B cell (primary cell): ENCODE measurements around the gene CHPF2. TPM values are rescaled to one million over a fixed set of nuclear protein-coding genes. Genes with fewer than 3 reads are reported as not detected.

Experiments used
- ATAC-seq: fragments of 200-7000 bp; cut with Tn5 transposase; one replicate; pipeline ENCODE4 v1.10.0; 2021; ENCODE audit warnings: low read depth, mild to moderate bottlenecking, moderate number of reproducible peaks, moderate library complexity
- CTCF ChIA-PET: fragments of 350-600 bp; sonication (Branson Sonifier 250); formaldehyde crosslinking; loops from one replicate; lab custom pipeline; 2021; ENCODE audit warnings: antibody characterized with exemption, inconsistent platforms; lab: Charles Lee
- POLR2A ChIA-PET: fragments of 350-600 bp; sonication (Branson Sonifier 250); formaldehyde crosslinking; loops from one replicate; lab custom pipeline; 2021; ENCODE audit warnings: antibody characterized with exemption; lab: Charles Lee
- DNase-seq: peaks from one replicate; pipeline ENCODE4 v3.0.0; 2013
- H2AFZ ChIP-seq: 2 replicates; pipeline ENCODE4 v1.6.1; 2012; ENCODE audit warnings: mild to moderate bottlenecking, low read depth, low read length; ENCODE audit not compliant: insufficient read depth, poor library complexity, severe bottlenecking
- H3K27ac ChIP-seq, 2 donors: 1 replicate in 1 of 2; 2 replicates in 1 of 2; pipeline ENCODE4 v1.5.1; 2012 to 2013; ENCODE audit warnings: low read length in 2 of 2, mild to moderate bottlenecking in 2 of 2, moderate library complexity in 1 of 2
- H3K27me3 ChIP-seq, 4 experiments: fragments of 200-600 bp in 1 of 4; sonication (generic) in 1 of 4; replicated peaks in 1 of 4; 1 replicate in 2 of 4; 2 replicates in 2 of 4; pipeline versions ENCODE4 v1.6.1 to v1.7.0; 2013 to 2016; ENCODE audit warnings: low read length in 3 of 4, mild to moderate bottlenecking in 2 of 4, mixed read lengths in 1 of 4, moderate library complexity in 1 of 4; ENCODE audit not compliant: insufficient read depth in 4 of 4, control insufficient read depth in 3 of 4; ENCODE audit errors: control extremely low read depth in 1 of 4
- H3K36me3 ChIP-seq, 2 experiments: replicated peaks in 1 of 2; 1 replicate in 1 of 2; 2 replicates in 1 of 2; pipeline versions ENCODE4 v1.6.1 to v1.7.1; 2013; ENCODE audit warnings: low read length in 1 of 2; ENCODE audit not compliant: insufficient read depth in 2 of 2, control insufficient read depth in 1 of 2; ENCODE audit errors: control extremely low read depth in 1 of 2, extremely low read depth in 1 of 2
- H3K4me1 ChIP-seq, 2 donors: fragments of 200-600 bp in 1 of 2; sonication (generic) in 1 of 2; 1 replicate in 1 of 2; 2 replicates in 1 of 2; pipeline versions ENCODE4 v1.5.1 to v1.6.1; 2013 to 2017; ENCODE audit warnings: low read length in 2 of 2; ENCODE audit not compliant: control insufficient read depth in 2 of 2, insufficient read depth in 2 of 2
- H3K4me2 ChIP-seq: replicated peaks from 2 replicates; pipeline ENCODE3; 2012; ENCODE audit warnings: mild to moderate bottlenecking, low read depth, low read length; ENCODE audit not compliant: poor library complexity, severe bottlenecking
- H3K4me3 ChIP-seq, 5 experiments: fragments of 200-600 bp in 1 of 5; sonication (generic) in 1 of 5; 1 replicate in 3 of 5; 2 replicates in 2 of 5; pipeline versions ENCODE4 v1.5.1 to v1.7.0; 2011 to 2016; ENCODE audit warnings: low read length in 4 of 5, mild to moderate bottlenecking in 4 of 5, low read depth in 2 of 5, control low read depth in 1 of 5, moderate library complexity in 1 of 5; ENCODE audit not compliant: insufficient read depth in 1 of 5; ENCODE audit errors: control extremely low read depth in 1 of 5, extremely low read depth in 1 of 5
- H3K79me2 ChIP-seq: fragments of 200-600 bp; sonication (generic); one replicate; pipeline ENCODE4 v1.6.0; 2016; ENCODE audit warnings: low read length; ENCODE audit not compliant: control insufficient read depth, insufficient read depth
- H3K9ac ChIP-seq: fragments of 200-600 bp; sonication (generic); 2 replicates; pipeline ENCODE4 v1.6.1; 2017; ENCODE audit warnings: mild to moderate bottlenecking, low read length, moderate library complexity
- H3K9me3 ChIP-seq, 3 donors: one replicate each; pipeline versions ENCODE4 v1.6.1 to v1.7.1; 2013; ENCODE audit warnings: low read length in 2 of 3; ENCODE audit not compliant: control insufficient read depth in 2 of 3, insufficient read depth in 1 of 3; ENCODE audit errors: control extremely low read depth in 1 of 3
- H4K20me1 ChIP-seq: 2 replicates; pipeline ENCODE4 v1.6.0; 2012; ENCODE audit warnings: mild to moderate bottlenecking, low read length; ENCODE audit not compliant: insufficient read depth, control insufficient read depth, poor library complexity, severe bottlenecking
- H3K27ac Mint-ChIP-seq: one replicate; pipeline ENCODE4 v1.8.0; 2021; ENCODE audit warnings: mixed read lengths
- H3K27me3 Mint-ChIP-seq: one replicate; pipeline ENCODE4 v1.8.0; 2021; ENCODE audit warnings: mixed read lengths
- H3K4me1 Mint-ChIP-seq: one replicate; pipeline ENCODE4 v1.8.0; 2021; ENCODE audit warnings: mixed read lengths
- H3K4me3 Mint-ChIP-seq: one replicate; pipeline ENCODE4 v1.8.0; 2021; ENCODE audit warnings: mixed read lengths
- H3K9me3 Mint-ChIP-seq: one replicate; pipeline ENCODE4 v1.8.0; 2022; ENCODE audit warnings: mixed read lengths; ENCODE audit not compliant: insufficient read depth
- CTCF ChIP-seq: fragments of 200-600 bp; IDR thresholded peaks from one replicate; pipeline ENCODE4 v1.8.0; 2022; ENCODE audit warnings: antibody characterized with exemption, mild to moderate bottlenecking
- EZH2 ChIP-seq: IDR thresholded peaks from 2 replicates; pipeline ENCODE4 v1.6.1; 2012; ENCODE audit warnings: borderline replicate concordance, low read depth, mild to moderate bottlenecking, moderate library complexity, low read length; ENCODE audit not compliant: insufficient read depth, poor library complexity, severe bottlenecking
- WGBS: methylation state at CpG from one replicate; pipeline ENCODE4 v1.1.5; 2013; ENCODE audit warnings: missing lambda C conversion rate; ENCODE audit not compliant: insufficient coverage; 5-methylcytosine and 5-hydroxymethylcytosine counted together
- intact Hi-C: fragments of 100-400 bp; cut with micrococcal nuclease; formaldehyde crosslinking; loops from one replicate; pipeline ENCODE4 v1.10.0; 2022
- polyA plus RNA-seq: library from polyadenylated mRNA; depleted of rRNA; stranded (reverse); fragments of >200 nt; gene quantifications from 2 replicates; pipeline ENCODE4 v1.2.3, GENCODE V29; 2012
- total RNA-seq, 2 donors: library from RNA; stranded (reverse); fragments of 120-200 nt in 1 of 2; gene quantifications; 1 replicate in 1 of 2; 2 replicates in 1 of 2; pipeline versions ENCODE4 v1.2.3 to v1.2.4, GENCODE V29; 2013 to 2022

The CHPF2 gene
- total and polyA plus RNA-seq, 2 donors (not counting 1 experiment from before 2014, with no cell fraction given), result 39.4 to 39.9 TPM

- H3K4me3 Mint-ChIP-seq, result no peak overlapping the region
- no peak for TF ChIP-seq CTCF
- TF ChIP-seq EZH2, result no peak
- H3K9me3 ChIP-seq, result peaks cover 0 to 7% (median 0%) of the 10 kb centered on the region in 3 donors
- no peak for DNase-seq
- H3K9ac ChIP-seq, result no peak overlapping the region
- POLR2A ChIA-PET, result no interaction called here
- H3K4me3 ChIP-seq, result no peak overlapping the region
- H3K4me1 Mint-ChIP-seq, result peaks cover 6% of the 10 kb centered on the region
- CTCF ChIA-PET, result interaction anchor here (0.7 kb wide), 1 partner anchor 67 kb away, joined by 5 read pairs; no protein-coding TSS in a partner anchor
- WGBS, result 94% methylated on average over 5 of the region's 6 CpGs
- H3K27me3 ChIP-seq, result peaks cover 0 to 31% (median 6%) of the 10 kb centered on the region in 4 experiments
- H3K27ac Mint-ChIP-seq, result no peak overlapping the region
- H3K4me1 ChIP-seq, result peaks cover 4% of the 10 kb centered on the region in 2 donors
- no peak overlapping the region for H2AFZ ChIP-seq
- H3K4me2 ChIP-seq, result no peak overlapping the region
- no peaks in the 10 kb centered on the region for H3K9me3 Mint-ChIP-seq
- no peak for ATAC-seq
- intact Hi-C loops, result no loop called here
- H3K36me3 ChIP-seq, result no peaks in the 10 kb centered on the region
- H3K79me2 ChIP-seq, result no peaks in the 10 kb centered on the region
- peaks cover 65% of the 10 kb centered on the region for H3K27me3 Mint-ChIP-seq
- no peak overlapping the region for H3K27ac ChIP-seq
- H4K20me1 ChIP-seq, result no peaks in the 10 kb centered on the region
Observed at GRCh38 chr7:151281686-151282085, 49.4 kb downstream of the CHPF2 start.

- intact Hi-C loops, result no loop called here
- no peak overlapping the region for H3K4me3 Mint-ChIP-seq
- 95% methylated on average over 8 of the region's 8 CpGs for WGBS
- CTCF ChIA-PET, result interaction anchor here (0.7 kb wide), 1 partner anchor 68 kb away, joined by 5 read pairs; no protein-coding TSS in a partner anchor
- no peak for DNase-seq
- Histone ChIP-seq H3K9ac (no peak overlapping the region), H3K4me2 (no peak overlapping the region), H4K20me1 (no peaks in the 10 kb centered on the region), H3K27me3 (peaks cover 0 to 30% (median 6%) of the 10 kb centered on the region in 4 experiments), H3K27ac (no peak overlapping the region), H3K4me1 (peaks cover 3% of the 10 kb centered on the region in 2 donors), H3K9me3 (peaks cover 0 to 7% (median 0%) of the 10 kb centered on the region in 3 donors), H3K79me2 (no peaks in the 10 kb centered on the region), H2AFZ (no peak overlapping the region), H3K36me3 (no peaks in the 10 kb centered on the region), H3K4me3 (no peak overlapping the region)
- no peak for ATAC-seq
- no peak overlapping the region for H3K27ac Mint-ChIP-seq
- H3K9me3 Mint-ChIP-seq, result no peaks in the 10 kb centered on the region
- H3K4me1 Mint-ChIP-seq, result peaks cover 5% of the 10 kb centered on the region
- peaks cover 64% of the 10 kb centered on the region for H3K27me3 Mint-ChIP-seq
- POLR2A ChIA-PET, result no interaction called here
- TF ChIP-seq CTCF (no peak), EZH2 (no peak)
Observed at GRCh38 chr7:151282111-151282510, 49.8 kb downstream of the CHPF2 start.
